OCI-LY3 (cell line): ENCODE results near the gene SMAD3.

Experiments used
- H2AFZ ChIP-seq: fragments of 200-600, 300-600 bp; shearing (Covaris generic); 2 replicates; pipeline ENCODE4 v1.6.0; 2014; ENCODE audit warnings: antibody characterized with exemption, low read depth, low read length
- H3K27ac ChIP-seq: fragments of 200-600, 300-600 bp; sonication (generic); 2 replicates; pipeline ENCODE4 v1.5.1; 2014; ENCODE audit warnings: mild to moderate bottlenecking, low read length, moderate library complexity, mixed read lengths
- H3K27me3 ChIP-seq: fragments of 200-600, 300-600 bp; sonication (generic); 2 replicates; pipeline ENCODE4 v1.6.1; 2014; ENCODE audit warnings: low read depth, low read length, mixed read lengths
- H3K36me3 ChIP-seq: fragments of 200-600, 300-600 bp; sonication (generic); replicated peaks from 2 replicates; pipeline ENCODE3; 2014; ENCODE audit warnings: low read depth, low read length, mixed read lengths
- H3K4me1 ChIP-seq: fragments of 300-600, 200-600 bp; sonication (generic); 2 replicates; pipeline ENCODE4 v1.6.1; 2014; ENCODE audit warnings: low read length, mixed read lengths
- H3K4me2 ChIP-seq: fragments of 200-600, 300-600 bp; sonication (generic); 2 replicates; pipeline ENCODE4 v1.6.1; 2014; ENCODE audit warnings: low read length, mixed read lengths
- H3K4me3 ChIP-seq: fragments of 300-600, 200-600 bp; sonication (generic); 2 replicates; pipeline ENCODE4 v1.5.1; 2014; ENCODE audit warnings: antibody characterized with exemption, mild to moderate bottlenecking, low read length, moderate library complexity
- H3K79me2 ChIP-seq: fragments of 300-600, 200-600 bp; shearing (Covaris generic); 2 replicates; pipeline ENCODE4 v1.6.1; 2014; ENCODE audit warnings: mild to moderate bottlenecking, low read length, mixed read lengths
- H3K9ac ChIP-seq: fragments of 300-600, 200-600 bp; shearing (Covaris generic); 2 replicates; pipeline ENCODE4 v1.6.0; 2014; ENCODE audit warnings: mild to moderate bottlenecking, low read length, moderate library complexity
- H3K9me3 ChIP-seq: fragments of 200-600, 300-600 bp; shearing (Covaris generic); 2 replicates; pipeline ENCODE4 v1.6.1; 2014; ENCODE audit warnings: low read length, mixed read lengths; ENCODE audit not compliant: insufficient read depth
- H4K20me1 ChIP-seq: fragments of 200-600, 300-600 bp; sonication (generic); 2 replicates; pipeline ENCODE4 v1.6.1; 2016; ENCODE audit warnings: low read length, mixed read lengths; ENCODE audit not compliant: insufficient read depth
- EZH2phosphoT487 ChIP-seq: fragments of 200-600 bp; shearing (Covaris generic); IDR thresholded peaks from 2 replicates; pipeline ENCODE4 v1.6.1; 2018; ENCODE audit warnings: antibody characterized with exemption, mixed run types, low read depth
- TF ChIP-seq, protein P1 (sequence below): fragments of 200-600, 300-600 bp; sonication (generic); IDR thresholded peaks from 2 replicates; pipeline ENCODE4 v1.5.1; 2014; ENCODE audit warnings: antibody characterized with exemption, low read length, low read depth

SMAD3 gene

DNA sequence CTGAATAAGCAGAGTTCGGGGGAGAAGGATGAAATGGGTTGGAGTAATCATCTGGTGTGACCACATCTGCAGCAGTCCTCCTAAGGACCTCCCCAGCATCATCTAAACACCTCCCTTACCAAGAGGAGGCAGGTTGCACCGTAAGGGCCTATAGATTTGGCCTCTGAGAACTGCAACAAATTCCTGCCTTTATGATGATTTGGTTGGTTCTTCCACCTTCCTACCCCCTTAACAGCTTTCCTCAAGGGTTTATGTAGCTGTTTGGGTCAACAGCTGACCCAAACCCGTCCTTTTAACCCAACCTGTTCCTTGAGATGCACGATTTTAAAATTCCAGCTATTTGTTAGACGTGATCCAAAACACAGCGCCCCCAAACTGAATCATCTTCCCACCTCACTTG, 130.8 kb downstream of the SMAD3 start:
- no peak for TF ChIP-seq EZH2phosphoT487
- Histone ChIP-seq H3K79me2 (no peaks in the 10 kb centered on the region), H3K4me2 (no peak overlapping the region), H2AFZ (no peak overlapping the region), H3K27me3 (no peaks in the 10 kb centered on the region), H4K20me1 (no peaks in the 10 kb centered on the region), H3K36me3 (peaks cover 44% of the 10 kb centered on the region), H3K27ac (no peak overlapping the region), H3K4me1 (peaks cover 9% of the 10 kb centered on the region), H3K9me3 (no peaks in the 10 kb centered on the region), H3K9ac (no peak overlapping the region), H3K4me3 (no peak overlapping the region)

- H3K4me2 ChIP-seq, result no peak overlapping the region
- peaks cover 42% of the 10 kb centered on the region for H3K36me3 ChIP-seq
- H2AFZ ChIP-seq, result no peak overlapping the region
- TF ChIP-seq EZH2phosphoT487, result no peak
- TF ChIP-seq, protein P1, sequence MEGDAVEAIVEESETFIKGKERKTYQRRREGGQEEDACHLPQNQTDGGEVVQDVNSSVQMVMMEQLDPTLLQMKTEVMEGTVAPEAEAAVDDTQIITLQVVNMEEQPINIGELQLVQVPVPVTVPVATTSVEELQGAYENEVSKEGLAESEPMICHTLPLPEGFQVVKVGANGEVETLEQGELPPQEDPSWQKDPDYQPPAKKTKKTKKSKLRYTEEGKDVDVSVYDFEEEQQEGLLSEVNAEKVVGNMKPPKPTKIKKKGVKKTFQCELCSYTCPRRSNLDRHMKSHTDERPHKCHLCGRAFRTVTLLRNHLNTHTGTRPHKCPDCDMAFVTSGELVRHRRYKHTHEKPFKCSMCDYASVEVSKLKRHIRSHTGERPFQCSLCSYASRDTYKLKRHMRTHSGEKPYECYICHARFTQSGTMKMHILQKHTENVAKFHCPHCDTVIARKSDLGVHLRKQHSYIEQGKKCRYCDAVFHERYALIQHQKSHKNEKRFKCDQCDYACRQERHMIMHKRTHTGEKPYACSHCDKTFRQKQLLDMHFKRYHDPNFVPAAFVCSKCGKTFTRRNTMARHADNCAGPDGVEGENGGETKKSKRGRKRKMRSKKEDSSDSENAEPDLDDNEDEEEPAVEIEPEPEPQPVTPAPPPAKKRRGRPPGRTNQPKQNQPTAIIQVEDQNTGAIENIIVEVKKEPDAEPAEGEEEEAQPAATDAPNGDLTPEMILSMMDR, result no peak
- no peak overlapping the region for H3K4me3 ChIP-seq
- no peaks in the 10 kb centered on the region for H3K79me2 ChIP-seq
- peaks cover 9% of the 10 kb centered on the region for H3K4me1 ChIP-seq
- no peak overlapping the region for H3K9ac ChIP-seq
- H3K27ac ChIP-seq, result no peak overlapping the region
- H4K20me1 ChIP-seq, result no peaks in the 10 kb centered on the region
- H3K27me3 ChIP-seq, result no peaks in the 10 kb centered on the region
- no peaks in the 10 kb centered on the region for H3K9me3 ChIP-seq
Measured at GRCh38 chr15:67196672-67197363, 131.4 kb downstream of the SMAD3 start.

DNA sequence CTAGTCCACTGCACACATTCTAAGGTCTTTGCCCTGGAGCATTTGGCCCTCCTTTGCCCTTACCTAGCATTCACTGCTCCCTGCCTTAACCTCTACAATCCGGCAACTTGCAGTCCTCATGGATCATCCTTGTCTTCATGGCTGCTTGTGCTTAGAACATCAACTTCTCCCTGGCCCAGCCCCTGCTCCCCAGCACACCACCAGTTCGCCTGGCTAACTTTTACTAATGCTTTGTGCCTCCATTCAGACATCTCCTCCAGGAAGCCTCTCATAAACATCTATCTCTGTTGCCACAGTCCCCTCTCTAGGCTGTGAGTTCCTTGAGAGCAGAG, 131.9 kb downstream of the SMAD3 start:
- H3K79me2 ChIP-seq, result no peaks in the 10 kb centered on the region
- no peak overlapping the region for H2AFZ ChIP-seq
- no peak overlapping the region for H3K4me3 ChIP-seq
- TF ChIP-seq, protein P1, result no peak
- TF ChIP-seq EZH2phosphoT487, result no peak
- H3K27me3 ChIP-seq, result no peaks in the 10 kb centered on the region
- peaks cover 45% of the 10 kb centered on the region for H3K36me3 ChIP-seq
- H3K27ac ChIP-seq, result no peak overlapping the region
- H3K9ac ChIP-seq, result no peak overlapping the region
- peaks cover 9% of the 10 kb centered on the region for H3K4me1 ChIP-seq
- H3K9me3 ChIP-seq, result no peaks in the 10 kb centered on the region
- H4K20me1 ChIP-seq, result no peaks in the 10 kb centered on the region
- no peak overlapping the region for H3K4me2 ChIP-seq

DNA sequence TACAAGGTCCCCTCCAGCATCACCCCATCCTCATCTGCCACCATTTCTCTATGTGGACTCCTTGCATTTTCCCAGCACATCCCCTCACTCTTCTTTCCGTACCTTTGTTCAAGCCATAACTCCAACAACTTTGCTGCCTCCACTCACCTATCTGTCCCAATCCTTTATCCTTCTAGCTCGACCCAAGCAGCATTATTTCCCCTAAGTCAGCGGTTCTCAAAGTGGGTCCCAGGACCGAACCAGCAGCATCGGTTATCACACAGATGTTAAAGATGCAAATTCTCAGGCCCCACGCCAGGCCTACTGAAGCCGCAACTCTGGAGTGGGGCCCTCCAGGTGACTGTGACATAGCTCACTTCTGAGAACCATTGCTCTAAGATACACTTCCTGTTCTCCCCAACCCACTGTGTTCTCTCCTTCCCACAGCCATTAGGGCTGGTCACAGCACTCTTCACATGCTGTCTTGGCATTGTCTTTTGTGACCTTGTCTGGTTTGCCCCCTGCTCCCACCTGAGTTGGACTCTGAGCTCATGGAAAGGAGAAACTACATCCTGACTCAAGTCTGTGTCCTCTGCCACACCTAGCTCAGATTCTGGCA, 132.9 kb downstream of the SMAD3 start:
- H3K9me3 ChIP-seq, result no peaks in the 10 kb centered on the region
- no peak overlapping the region for H3K9ac ChIP-seq
- H3K4me1 ChIP-seq, result peaks cover 9% of the 10 kb centered on the region
- H3K4me3 ChIP-seq, result no peak overlapping the region
- H3K27ac ChIP-seq, result no peak overlapping the region
- H3K36me3 ChIP-seq, result peaks cover 48% of the 10 kb centered on the region
- TF ChIP-seq, protein P1, result no peak
- TF ChIP-seq EZH2phosphoT487, result no peak
- H4K20me1 ChIP-seq, result no peaks in the 10 kb centered on the region
- H2AFZ ChIP-seq, result no peak overlapping the region
- H3K4me2 ChIP-seq, result no peak overlapping the region
- H3K79me2 ChIP-seq, result no peaks in the 10 kb centered on the region
- no peaks in the 10 kb centered on the region for H3K27me3 ChIP-seq
